NT2/D1 (cell line): ENCODE results near the gene ORMDL3.

Experiments used
- YY1 ChIP-seq: IDR thresholded peaks from 2 replicates; pipeline ENCODE4 v1.6.1; 2011; ENCODE audit not compliant: insufficient read length, insufficient read depth
- ZNF274 ChIP-seq: IDR thresholded peaks from 2 replicates; pipeline ENCODE4 v1.6.1; 2011; ENCODE audit warnings: mild to moderate bottlenecking, low read depth, low read length

GRCh38 chr17:39915559-39915958 lies 11.8 kb downstream of the ORMDL3 start:
- TF ChIP-seq ZNF274 (no peak), YY1 (no peak)
